ENCODE results near the gene PDE4D.

DNA sequence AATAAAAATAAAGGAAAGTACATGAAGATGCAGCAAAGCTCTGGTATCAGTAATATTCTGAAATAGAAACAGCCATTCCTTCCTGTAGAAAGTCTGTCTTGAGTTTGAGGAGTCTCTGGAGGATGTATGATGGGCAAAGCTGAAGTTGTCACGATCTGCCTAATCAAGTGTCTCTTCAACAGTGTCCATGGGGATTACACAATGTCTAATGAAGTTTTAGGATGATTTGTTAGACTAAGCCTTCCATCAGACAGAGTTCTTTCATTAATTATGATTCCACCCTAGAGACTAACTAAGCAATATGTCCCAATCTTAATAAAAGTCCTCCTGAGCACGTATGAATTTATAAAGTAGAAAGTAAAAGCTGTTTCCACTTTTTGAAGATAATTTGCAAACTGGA is 26.9 kb downstream of the PDE4D start:
- TF ChIP-seq, protein P1, sequence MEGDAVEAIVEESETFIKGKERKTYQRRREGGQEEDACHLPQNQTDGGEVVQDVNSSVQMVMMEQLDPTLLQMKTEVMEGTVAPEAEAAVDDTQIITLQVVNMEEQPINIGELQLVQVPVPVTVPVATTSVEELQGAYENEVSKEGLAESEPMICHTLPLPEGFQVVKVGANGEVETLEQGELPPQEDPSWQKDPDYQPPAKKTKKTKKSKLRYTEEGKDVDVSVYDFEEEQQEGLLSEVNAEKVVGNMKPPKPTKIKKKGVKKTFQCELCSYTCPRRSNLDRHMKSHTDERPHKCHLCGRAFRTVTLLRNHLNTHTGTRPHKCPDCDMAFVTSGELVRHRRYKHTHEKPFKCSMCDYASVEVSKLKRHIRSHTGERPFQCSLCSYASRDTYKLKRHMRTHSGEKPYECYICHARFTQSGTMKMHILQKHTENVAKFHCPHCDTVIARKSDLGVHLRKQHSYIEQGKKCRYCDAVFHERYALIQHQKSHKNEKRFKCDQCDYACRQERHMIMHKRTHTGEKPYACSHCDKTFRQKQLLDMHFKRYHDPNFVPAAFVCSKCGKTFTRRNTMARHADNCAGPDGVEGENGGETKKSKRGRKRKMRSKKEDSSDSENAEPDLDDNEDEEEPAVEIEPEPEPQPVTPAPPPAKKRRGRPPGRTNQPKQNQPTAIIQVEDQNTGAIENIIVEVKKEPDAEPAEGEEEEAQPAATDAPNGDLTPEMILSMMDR (IDR thresholded peaks at IDR 0.05; ENCODE audit: low read length): no peak
- no peak for TF ChIP-seq EZH2phosphoT487 (IDR thresholded peaks at IDR 0.05; ENCODE audit: low read length)
- TF ChIP-seq EZH2 (optimal IDR thresholded peaks at IDR 0.05; ENCODE audit: low read depth, low read length): no peak

Measured in MM.1S (cell line).